Uterus (tissue), 2 donors: ENCODE measurements around the gene SGCE.

Source experiments
- CTCF ChIP-seq, 4 experiments: fragments of 200-600 bp in 2 of 4; fragments of 450-650 bp in 2 of 4; sonication (generic) in 2 of 4; IDR thresholded peaks; one replicate each; pipeline ENCODE4 v1.5.1; 2016 to 2019; ENCODE audit warnings: antibody characterized with exemption in 4 of 4, mild to moderate bottlenecking in 2 of 4, moderate library complexity in 1 of 4
- POLR2A ChIP-seq, 2 donors: fragments of 450-650 bp; IDR thresholded peaks; one replicate each; pipeline ENCODE4 v1.6.1; 2016; ENCODE audit warnings: antibody characterized with exemption in 2 of 2, mild to moderate bottlenecking in 1 of 2, moderate library complexity in 1 of 2

GRCh38 chr7:94683066-94683465 is 27.1 kb upstream of the SGCE start:
- TF ChIP-seq CTCF (IDR thresholded peaks at IDR 0.05) (no peak), POLR2A (IDR thresholded peaks at IDR 0.05) (no peak)
